MM.1S (cell line): ENCODE data around the gene ATOSA.

Experiments used
- DNase-seq: peaks from one replicate; pipeline ENCODE4 v3.0.0-alpha.2; 2015
- H2AFZ ChIP-seq: fragments of 300-600 bp; sonication (generic); 2 replicates; pipeline ENCODE4 v1.6.0; 2016; ENCODE audit warnings: antibody characterized with exemption, low read length
- H3F3A ChIP-seq: fragments of 300-600 bp; sonication (generic); 2 replicates; pipeline ENCODE4 v1.6.1; 2016; ENCODE audit warnings: mild to moderate bottlenecking, antibody characterized with exemption, low read length, moderate library complexity, mixed read lengths; ENCODE audit not compliant: insufficient read depth
- H3K27ac ChIP-seq: fragments of 300-600 bp; sonication (generic); 2 replicates; pipeline ENCODE4 v1.5.1; 2016; ENCODE audit warnings: mild to moderate bottlenecking, low read length
- H3K27me3 ChIP-seq: fragments of 300-600 bp; sonication (generic); replicated peaks from 2 replicates; pipeline ENCODE4 v1.6.0; 2016; ENCODE audit warnings: low read length; ENCODE audit not compliant: insufficient read depth
- H3K36me3 ChIP-seq: fragments of 300-600 bp; sonication (generic); replicated peaks from 2 replicates; pipeline ENCODE4 v1.6.1; 2016; ENCODE audit warnings: mild to moderate bottlenecking, low read length, mixed read lengths; ENCODE audit not compliant: insufficient read depth
- H3K4me1 ChIP-seq: fragments of 300-600 bp; sonication (generic); 2 replicates; pipeline ENCODE4 v1.6.1; 2016; ENCODE audit warnings: low read length, mixed read lengths
- H3K4me2 ChIP-seq: fragments of 300-600 bp; sonication (generic); 2 replicates; pipeline ENCODE4 v1.6.0; 2016; ENCODE audit warnings: low read depth, low read length
- H3K4me3 ChIP-seq: fragments of 300-600 bp; sonication (generic); 2 replicates; pipeline ENCODE4 v1.5.1; 2016; ENCODE audit warnings: low read length, mixed read lengths
- H3K79me2 ChIP-seq: fragments of 300-600 bp; sonication (generic); 2 replicates; pipeline ENCODE4 v1.6.1; 2016; ENCODE audit warnings: mixed run types, low read length, mixed read lengths
- H3K9ac ChIP-seq: fragments of 300-600 bp; sonication (generic); 2 replicates; pipeline ENCODE4 v1.6.1; 2016; ENCODE audit warnings: low read length, mixed read lengths
- H3K9me2 ChIP-seq: fragments of 300-600 bp; sonication (generic); replicated peaks from 2 replicates; pipeline ENCODE4 v1.6.1; 2016; ENCODE audit warnings: mild to moderate bottlenecking, low read length, mixed read lengths; ENCODE audit not compliant: insufficient read depth
- H3K9me3 ChIP-seq: fragments of 300-600 bp; sonication (generic); replicated peaks from 2 replicates; pipeline ENCODE4 v1.6.1; 2016; ENCODE audit warnings: mild to moderate bottlenecking, low read length, mixed read lengths; ENCODE audit not compliant: insufficient read depth
- H4K20me1 ChIP-seq: fragments of 300-600 bp; sonication (generic); 2 replicates; pipeline ENCODE4 v1.6.1; 2016; ENCODE audit warnings: mild to moderate bottlenecking, low read length, moderate library complexity, mixed read lengths; ENCODE audit not compliant: insufficient read depth
- EZH2 ChIP-seq: fragments of 300-600 bp; sonication (generic); optimal IDR thresholded peaks from 2 replicates; pipeline ENCODE3; 2017; ENCODE audit warnings: low read depth, mild to moderate bottlenecking, antibody characterized with exemption, low read length, mixed read lengths
- EZH2phosphoT487 ChIP-seq: fragments of 300-600 bp; sonication (generic); IDR thresholded peaks from 2 replicates; pipeline ENCODE4 v1.6.1; 2018; ENCODE audit warnings: antibody characterized with exemption, low read length
- TF ChIP-seq, protein P1 (sequence below): fragments of 300-600 bp; sonication (generic); IDR thresholded peaks from 2 replicates; pipeline ENCODE4 v1.5.1; 2016; ENCODE audit warnings: antibody characterized with exemption, low read length, mixed read lengths

ATOSA gene

GRCh38 chr15:52706091-52706490, 26.9 kb upstream of the ATOSA start:
- H3K4me2 ChIP-seq = no peak overlapping the region
- DNase-seq = no peak
- H4K20me1 ChIP-seq = no peaks in the 10 kb centered on the region
- no peaks in the 10 kb centered on the region for H3K9me2 ChIP-seq
- no peaks in the 10 kb centered on the region for H3K27me3 ChIP-seq
- H3F3A ChIP-seq = peaks cover 26% of the 10 kb centered on the region
- TF ChIP-seq, protein P1, sequence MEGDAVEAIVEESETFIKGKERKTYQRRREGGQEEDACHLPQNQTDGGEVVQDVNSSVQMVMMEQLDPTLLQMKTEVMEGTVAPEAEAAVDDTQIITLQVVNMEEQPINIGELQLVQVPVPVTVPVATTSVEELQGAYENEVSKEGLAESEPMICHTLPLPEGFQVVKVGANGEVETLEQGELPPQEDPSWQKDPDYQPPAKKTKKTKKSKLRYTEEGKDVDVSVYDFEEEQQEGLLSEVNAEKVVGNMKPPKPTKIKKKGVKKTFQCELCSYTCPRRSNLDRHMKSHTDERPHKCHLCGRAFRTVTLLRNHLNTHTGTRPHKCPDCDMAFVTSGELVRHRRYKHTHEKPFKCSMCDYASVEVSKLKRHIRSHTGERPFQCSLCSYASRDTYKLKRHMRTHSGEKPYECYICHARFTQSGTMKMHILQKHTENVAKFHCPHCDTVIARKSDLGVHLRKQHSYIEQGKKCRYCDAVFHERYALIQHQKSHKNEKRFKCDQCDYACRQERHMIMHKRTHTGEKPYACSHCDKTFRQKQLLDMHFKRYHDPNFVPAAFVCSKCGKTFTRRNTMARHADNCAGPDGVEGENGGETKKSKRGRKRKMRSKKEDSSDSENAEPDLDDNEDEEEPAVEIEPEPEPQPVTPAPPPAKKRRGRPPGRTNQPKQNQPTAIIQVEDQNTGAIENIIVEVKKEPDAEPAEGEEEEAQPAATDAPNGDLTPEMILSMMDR = no peak
- TF ChIP-seq EZH2 (no peak), EZH2phosphoT487 (no peak)
- H3K9ac ChIP-seq = no peak overlapping the region
- H3K36me3 ChIP-seq = no peaks in the 10 kb centered on the region
- no peak overlapping the region for H3K27ac ChIP-seq
- H3K79me2 ChIP-seq = peaks cover 60% of the 10 kb centered on the region
- no peak overlapping the region for H3K4me3 ChIP-seq
- no peaks in the 10 kb centered on the region for H3K9me3 ChIP-seq
- no peak overlapping the region for H2AFZ ChIP-seq
- H3K4me1 ChIP-seq = peaks cover 39% of the 10 kb centered on the region

DNA sequence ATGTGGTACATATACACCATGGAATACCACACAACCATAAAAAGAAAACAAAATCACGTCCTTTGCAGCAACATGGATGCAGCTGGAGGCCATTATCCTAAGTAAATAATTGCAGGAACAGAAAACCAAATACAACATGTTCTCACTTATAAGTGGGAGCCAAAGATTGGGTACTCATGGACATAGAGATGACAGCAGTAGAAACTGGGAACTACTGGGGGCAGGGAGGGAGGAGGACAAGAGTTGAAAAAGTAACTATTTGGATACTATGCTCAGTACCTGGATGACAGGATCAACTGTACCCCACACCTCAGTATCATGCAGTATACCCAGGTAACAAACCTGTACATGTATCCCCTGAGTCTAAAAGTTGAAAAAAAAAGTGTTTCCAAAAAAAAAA, 23.2 kb upstream of the ATOSA start:
- no peak overlapping the region for H3K4me2 ChIP-seq
- no peak overlapping the region for H2AFZ ChIP-seq
- H3F3A ChIP-seq = no peaks in the 10 kb centered on the region
- no peak overlapping the region for H3K9ac ChIP-seq
- no peaks in the 10 kb centered on the region for H3K36me3 ChIP-seq
- no peaks in the 10 kb centered on the region for H3K9me2 ChIP-seq
- H3K27me3 ChIP-seq = no peaks in the 10 kb centered on the region
- H3K79me2 ChIP-seq = peaks cover 56% of the 10 kb centered on the region
- H3K4me3 ChIP-seq = no peak overlapping the region
- TF ChIP-seq EZH2 (no peak), EZH2phosphoT487 (no peak)
- TF ChIP-seq, protein P1 = no peak
- no peak for DNase-seq
- no peaks in the 10 kb centered on the region for H4K20me1 ChIP-seq
- H3K4me1 ChIP-seq = peaks cover 15% of the 10 kb centered on the region
- no peak overlapping the region for H3K27ac ChIP-seq
- no peaks in the 10 kb centered on the region for H3K9me3 ChIP-seq

- Histone ChIP-seq H3K79me2 (peaks cover 49% of the 10 kb centered on the region), H3K4me1 (no peaks in the 10 kb centered on the region), H3K9me3 (no peaks in the 10 kb centered on the region), H3K27ac (no peak overlapping the region), H3K4me3 (no peak overlapping the region), H3K9me2 (no peaks in the 10 kb centered on the region), H3F3A (no peaks in the 10 kb centered on the region), H3K36me3 (no peaks in the 10 kb centered on the region), H4K20me1 (no peaks in the 10 kb centered on the region), H3K4me2 (no peak overlapping the region), H3K27me3 (no peaks in the 10 kb centered on the region), H3K9ac (no peak overlapping the region), H2AFZ (no peak overlapping the region)
- TF ChIP-seq EZH2 (no peak), EZH2phosphoT487 (no peak)
- TF ChIP-seq, protein P1 = no peak
- DNase-seq = no peak
Measured at GRCh38 chr15:52699457-52699856, 20.3 kb upstream of the ATOSA start.
